Keratinocyte (primary cell): ENCODE data around the gene CUZD1. TPM values are rescaled to one million over a fixed set of nuclear protein-coding genes. Genes with fewer than 3 reads are reported as not detected.

Experiments used
- DNase-seq: peaks from one replicate; pipeline ENCODE4 v3.0.0-alpha.2; 2011; ENCODE audit warnings: low read depth, missing footprints, low spot score
- FAIRE-seq: peaks from 2 replicates; lab custom pipeline; 2011; peaks lifted over from hg19 to GRCh38; lab: Jason Lieb, UNC
- H2AFZ ChIP-seq: 2 replicates; pipeline ENCODE4 v1.6.0; 2012; ENCODE audit warnings: low read length, control low read depth, inconsistent platforms; ENCODE audit not compliant: control insufficient read depth
- H3K27ac ChIP-seq: 2 replicates; pipeline ENCODE4 v1.5.1; 2011; ENCODE audit warnings: low read length; ENCODE audit not compliant: control insufficient read depth, insufficient read depth
- H3K27me3 ChIP-seq: 3 replicates; pipeline ENCODE4 v1.6.0; 2011; ENCODE audit warnings: low read length; ENCODE audit not compliant: control insufficient read depth, insufficient read depth; ENCODE audit errors: extremely low read depth
- H3K36me3 ChIP-seq, 2 experiments: 2 replicates in 1 of 2; 3 replicates in 1 of 2; pipeline ENCODE4 v1.5.1; 2011; ENCODE audit warnings: low read length in 2 of 2, mild to moderate bottlenecking in 1 of 2; ENCODE audit not compliant: control insufficient read depth in 2 of 2, insufficient read depth in 2 of 2; ENCODE audit errors: extremely low read depth in 1 of 2
- H3K4me1 ChIP-seq: 3 replicates; pipeline ENCODE4 v1.5.1; 2011; ENCODE audit warnings: low read length; ENCODE audit not compliant: control insufficient read depth, insufficient read depth; ENCODE audit errors: extremely low read depth
- H3K4me2 ChIP-seq: 3 replicates; pipeline ENCODE4 v1.6.0; 2011; ENCODE audit warnings: low read depth, low read length; ENCODE audit not compliant: control insufficient read depth, insufficient read depth; ENCODE audit errors: extremely low read depth
- H3K4me3 ChIP-seq, 3 experiments: fragments of 200-600 bp in 1 of 3; sonication (generic) in 1 of 3; 2 replicates in 2 of 3; 3 replicates in 1 of 3; pipeline ENCODE4 v1.5.1; 2011 to 2016; ENCODE audit warnings: low read length in 3 of 3, mild to moderate bottlenecking in 3 of 3, control low read depth in 2 of 3, inconsistent platforms in 1 of 3, low read depth in 1 of 3, mixed read lengths in 1 of 3, mixed run types in 1 of 3, moderate library complexity in 1 of 3; ENCODE audit not compliant: control insufficient read depth in 2 of 3, insufficient read depth in 2 of 3; ENCODE audit errors: extremely low read depth in 1 of 3
- H3K79me2 ChIP-seq: 2 replicates; pipeline ENCODE4 v1.6.0; 2012; ENCODE audit warnings: low read length; ENCODE audit not compliant: control insufficient read depth, insufficient read depth
- H3K9ac ChIP-seq: 3 replicates; pipeline ENCODE4 v1.6.0; 2011; ENCODE audit warnings: low read length; ENCODE audit not compliant: control insufficient read depth, insufficient read depth; ENCODE audit errors: extremely low read depth
- H3K9me1 ChIP-seq: 3 replicates; pipeline ENCODE4 v1.6.0; 2011; ENCODE audit warnings: low read length; ENCODE audit not compliant: control insufficient read depth, insufficient read depth; ENCODE audit errors: extremely low read depth
- H3K9me3 ChIP-seq: 2 replicates; pipeline ENCODE4 v1.5.1; 2012; ENCODE audit warnings: low read depth, low read length; ENCODE audit not compliant: control insufficient read depth
- H4K20me1 ChIP-seq: 3 replicates; pipeline ENCODE4 v1.6.0; 2011; ENCODE audit warnings: low read length; ENCODE audit not compliant: control insufficient read depth, insufficient read depth; ENCODE audit errors: extremely low read depth
- CTCF ChIP-seq, 3 experiments: IDR thresholded peaks in 1 of 3; conservative IDR thresholded peaks in 1 of 3; optimal IDR thresholded peaks in 1 of 3; 2 replicates in 2 of 3; 3 replicates in 1 of 3; pipeline versions ENCODE3 to v1.5.1; 2011; ENCODE audit warnings: low read length in 3 of 3, mild to moderate bottlenecking in 3 of 3, moderate library complexity in 2 of 3, control low read depth in 1 of 3, inconsistent platforms in 1 of 3; ENCODE audit not compliant: insufficient read depth in 2 of 3; ENCODE audit errors: extremely low read depth in 1 of 3
- EZH2 ChIP-seq: IDR thresholded peaks from one replicate; pipeline ENCODE4 v1.6.1; 2012; ENCODE audit warnings: inconsistent platforms, mild to moderate bottlenecking, low read length, moderate library complexity
- dilution Hi-C: fragments of 300-500 bp; cut with MboI; formaldehyde crosslinking; loops from one replicate; pipeline ENCODE4 v1.7.0; 2020; ENCODE audit warnings: low sequenced_read_pairs; ENCODE audit not compliant: extremely low pct_ligation_motif_present
- polyA plus RNA-seq, 5 experiments: library from polyadenylated mRNA; depleted of rRNA in 3 of 5; stranded (reverse) in 3 of 5; stranded (forward) in 1 of 5; unstranded in 1 of 5; fragments of >200 nt; gene quantifications; 1 replicate in 1 of 5; 2 replicates in 3 of 5; 3 replicates in 1 of 5; pipeline versions ENCODE4 v1.2.1 to v1.2.3, GENCODE V29; 2011 to 2012; ENCODE audit warnings: missing spikeins in 2 of 5, low read depth in 1 of 5, low replicate concordance in 1 of 5

CUZD1 gene
- polyA plus RNA-seq, 1 donor (not counting 4 experiments of a cell fraction or from before 2014, with no cell fraction given), result 0.93 TPM

DNA sequence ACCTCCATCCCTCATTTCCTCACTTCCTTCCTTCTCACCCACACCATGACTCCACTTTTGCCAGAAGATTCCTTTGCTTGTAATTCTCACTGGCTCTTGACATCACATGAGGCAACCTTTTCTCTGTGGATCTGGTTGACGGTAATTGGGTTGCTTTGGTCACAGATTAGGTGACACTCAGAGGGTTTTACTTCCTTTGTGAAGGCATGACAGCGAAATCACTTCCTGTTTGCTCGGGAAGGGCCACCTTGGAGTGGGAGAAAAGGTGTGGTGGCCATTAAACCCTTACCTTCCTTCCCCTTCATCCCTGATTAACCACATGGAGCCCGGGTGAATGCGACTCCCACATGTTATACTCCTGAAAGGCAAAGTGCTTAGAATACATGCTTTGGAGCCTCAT is 30.2 kb downstream of the CUZD1 start:
- Histone ChIP-seq H3K4me3 (no peak overlapping the region), H3K9ac (no peak overlapping the region), H4K20me1 (no peaks in the 10 kb centered on the region), H2AFZ (no peak overlapping the region), H3K4me1 (no peaks in the 10 kb centered on the region), H3K79me2 (no peaks in the 10 kb centered on the region), H3K36me3 (no peaks in the 10 kb centered on the region), H3K9me1 (no peaks in the 10 kb centered on the region), H3K27ac (no peak overlapping the region), H3K4me2 (no peak overlapping the region), H3K27me3 (peaks cover 17% of the 10 kb centered on the region), H3K9me3 (no peaks in the 10 kb centered on the region)
- no peak for FAIRE-seq
- TF ChIP-seq EZH2 (no peak), CTCF (optimal IDR thresholded peaks at IDR 0.05 in 1 of 3, IDR thresholded peaks at IDR 0.05 in 1 of 3, conservative IDR thresholded peaks at IDR 0.05 in 1 of 3; ENCODE audit: extremely low read depth in 1 of 3, insufficient read depth in 2 of 3, low read length in 3 of 3) (no peak)
- dilution Hi-C loops, result no loop called here
- DNase-seq, result no peak

DNA sequence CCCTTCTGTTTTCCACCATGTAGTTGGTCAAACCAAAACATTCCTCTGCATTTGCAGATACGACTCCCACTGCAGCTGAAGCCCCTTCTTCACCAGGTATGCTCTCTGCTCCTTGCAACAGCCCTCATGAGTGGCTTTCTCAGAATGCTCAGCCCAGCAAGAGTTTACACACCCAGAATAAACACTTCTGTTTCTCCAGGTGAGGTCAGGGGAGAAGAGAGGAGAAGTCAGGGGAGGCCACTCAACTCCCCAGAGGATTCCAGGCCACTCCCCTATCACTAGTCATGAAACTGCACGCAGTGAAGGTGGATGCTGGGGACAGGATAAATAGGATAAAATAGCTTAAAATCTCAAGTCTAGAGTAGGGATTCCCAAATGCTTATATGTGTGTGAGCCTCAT is 31.2 kb downstream of the CUZD1 start:
- DNase-seq (no peak), FAIRE-seq (no peak)
- Histone ChIP-seq H3K4me3 (no peak overlapping the region), H3K9ac (no peak overlapping the region), H3K79me2 (no peaks in the 10 kb centered on the region), H3K4me2 (no peak overlapping the region), H4K20me1 (no peaks in the 10 kb centered on the region), H2AFZ (no peak overlapping the region), H3K27me3 (peaks cover 17% of the 10 kb centered on the region), H3K9me3 (no peaks in the 10 kb centered on the region), H3K27ac (no peak overlapping the region), H3K4me1 (no peaks in the 10 kb centered on the region), H3K9me1 (no peaks in the 10 kb centered on the region), H3K36me3 (no peaks in the 10 kb centered on the region)
- no peak for TF ChIP-seq EZH2
- no peak for TF ChIP-seq CTCF (optimal IDR thresholded peaks at IDR 0.05 in 1 of 3, IDR thresholded peaks at IDR 0.05 in 1 of 3, conservative IDR thresholded peaks at IDR 0.05 in 1 of 3; ENCODE audit: extremely low read depth in 1 of 3, insufficient read depth in 2 of 3, low read length in 3 of 3)
- dilution Hi-C loops, result no loop called here
